SK-N-MC (cell line): ENCODE data around the gene TEX19.
"Not testable (repeated sequence)": the region's sequence is repeated elsewhere in the genome, so short reads cannot be mapped to it uniquely, and the experiment has no call there.

Source experiments
- DNase-seq: peaks from one replicate; pipeline ENCODE4 v3.0.0-alpha.2; 2011; ENCODE audit warnings: low read depth, low spot score
- H3K27ac ChIP-seq: fragments of 200-600 bp; sonication (generic); 2 replicates; pipeline ENCODE4 v1.5.1; 2016; ENCODE audit warnings: mixed run types
- H3K36me3 ChIP-seq: fragments of 200-600 bp; sonication (generic); 2 replicates; pipeline ENCODE4 v1.6.1; 2017; ENCODE audit warnings: antibody characterized with exemption, low read length, mixed read lengths; ENCODE audit not compliant: insufficient read depth
- H3K4me3 ChIP-seq: fragments of 200-600 bp; sonication (generic); 2 replicates; pipeline ENCODE4 v1.5.1; 2016
- H3K9ac ChIP-seq: fragments of 200-600 bp; sonication (generic); 2 replicates; pipeline ENCODE4 v1.8.0; 2017; ENCODE audit warnings: mixed run types, mixed read lengths; ENCODE audit not compliant: insufficient read length
- H3K9me3 ChIP-seq: fragments of 200-600 bp; sonication (generic); 2 replicates; pipeline ENCODE4 v1.6.1; 2017; ENCODE audit warnings: low read depth, mild to moderate bottlenecking, antibody characterized with exemption, low read length, moderate library complexity, mixed read lengths
- EZH2 ChIP-seq: fragments of 200-600 bp; sonication (generic); IDR thresholded peaks from one replicate; pipeline ENCODE4 v1.6.1; 2017; ENCODE audit warnings: antibody characterized with exemption
- FOXP2 ChIP-seq: optimal IDR thresholded peaks from 2 replicates; pipeline ENCODE3; 2011; ENCODE audit warnings: mild to moderate bottlenecking, moderate library complexity; ENCODE audit not compliant: insufficient read depth; ENCODE audit errors: extremely low read length, control extremely low read depth
- POLR2AphosphoS5 ChIP-seq: IDR thresholded peaks from 2 replicates; pipeline ENCODE4 v1.6.1; 2012; ENCODE audit warnings: mild to moderate bottlenecking, low read depth, low read length, borderline replicate concordance

TEX19 gene

DNA sequence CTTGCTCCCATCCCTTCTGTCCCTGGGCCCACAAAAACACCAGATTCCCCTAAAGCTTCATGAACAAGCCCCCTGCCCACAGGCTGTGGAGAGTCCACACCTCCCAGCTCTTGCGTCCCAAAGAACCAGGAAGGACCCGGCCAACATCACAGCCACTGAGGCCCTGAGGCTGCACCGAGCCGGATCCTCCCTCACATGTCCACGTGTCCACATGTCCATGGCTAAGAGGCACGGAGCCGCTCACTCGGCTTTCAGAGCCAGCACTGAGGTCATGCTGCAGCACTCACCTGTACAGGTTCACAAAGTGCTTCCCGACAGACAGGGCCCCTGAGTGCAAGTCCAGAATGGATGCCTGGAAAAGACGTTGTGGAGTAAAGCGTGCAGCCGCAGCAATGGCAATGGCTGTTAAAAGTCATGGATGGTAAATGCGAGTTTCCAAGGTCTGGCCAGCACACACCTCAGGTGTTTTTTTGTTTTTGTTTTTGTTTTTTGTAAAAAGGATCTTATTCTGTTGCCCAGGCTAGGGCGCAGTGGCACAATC, 47.2 kb downstream of the TEX19 start:
- no peak overlapping the region for H3K27ac ChIP-seq

GRCh38 chr17:82407255-82407654, 48.2 kb downstream of the TEX19 start:
- H3K9ac ChIP-seq, result no peak overlapping the region
- H3K9me3 ChIP-seq, result no peaks in the 10 kb centered on the region
- DNase-seq, result no peak
- H3K27ac ChIP-seq, result no peak overlapping the region
- no peak overlapping the region for H3K4me3 ChIP-seq
- TF ChIP-seq EZH2 (no peak), FOXP2 (no peak), POLR2AphosphoS5 (no peak)
- H3K36me3 ChIP-seq, result no peaks in the 10 kb centered on the region; the same call in 1 of the 2 replicates

More for the DNA sequence above, 47.2 kb downstream of the TEX19 start:
- H3K36me3 ChIP-seq, result no peaks in the 10 kb centered on the region; the same call in 1 of the 2 replicates
- DNase-seq, result no peak
- no peaks in the 10 kb centered on the region for H3K9me3 ChIP-seq
- H3K4me3 ChIP-seq, result no peak overlapping the region
- TF ChIP-seq EZH2, result no peak
- TF ChIP-seq POLR2AphosphoS5, result no peak
- TF ChIP-seq FOXP2, result no peak
- H3K9ac ChIP-seq, result no peak overlapping the region

DNA sequence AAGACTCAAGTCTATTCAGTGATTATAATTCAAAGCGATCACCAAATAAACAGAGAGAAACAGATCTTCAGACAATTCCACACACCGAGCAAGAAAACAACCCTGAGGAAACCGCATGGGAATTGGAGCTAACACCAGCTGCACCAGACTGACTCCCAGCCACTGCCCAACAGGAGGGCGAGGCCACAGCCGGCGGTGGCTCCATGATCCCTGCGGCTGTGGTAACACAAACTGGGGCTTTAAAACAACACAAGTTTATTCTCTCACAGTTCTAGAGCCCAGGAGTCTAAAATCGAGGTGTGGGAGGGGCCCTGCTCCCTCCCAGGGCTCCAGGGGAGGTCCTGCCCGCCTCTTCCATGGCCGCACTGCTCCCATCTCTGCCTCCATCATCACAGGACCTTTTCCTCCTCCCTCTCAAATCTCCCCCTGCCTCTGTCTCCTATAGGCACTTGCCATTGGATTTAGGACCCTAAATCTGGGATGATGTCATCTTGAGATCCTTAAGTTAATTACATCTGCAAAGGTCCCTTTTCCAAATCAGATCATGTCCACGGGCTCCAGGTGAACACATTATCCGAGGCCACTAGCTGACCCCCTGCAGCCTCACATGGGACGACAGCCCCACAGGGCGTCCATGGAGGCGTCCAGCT, 49.4 kb downstream of the TEX19 start:
- Histone ChIP-seq H3K9me3 (no peaks in the 10 kb centered on the region), H3K27ac (no peak overlapping the region), H3K9ac (no peak overlapping the region), H3K36me3 (no peaks in the 10 kb centered on the region; the same call in 1 of the 2 replicates), H3K4me3 (no peak overlapping the region)
- DNase-seq, result no peak
- TF ChIP-seq EZH2 (no peak), POLR2AphosphoS5 (no peak), FOXP2 (no peak)

GRCh38 chr17:82408938-82409318, 49.9 kb downstream of the TEX19 start:
- no peak for DNase-seq
- Histone ChIP-seq H3K9me3 (no peaks in the 10 kb centered on the region), H3K9ac (no peak overlapping the region), H3K4me3 (no peak overlapping the region), H3K27ac (no peak overlapping the region), H3K36me3 (no peaks in the 10 kb centered on the region; the same call in 1 of the 2 replicates)
- TF ChIP-seq POLR2AphosphoS5 (no peak), EZH2 (no peak), FOXP2 (no peak)

GRCh38 chr17:82410014-82410716, 51.1 kb downstream of the TEX19 start:
- no peak for TF ChIP-seq FOXP2
- no peak for TF ChIP-seq EZH2
- TF ChIP-seq POLR2AphosphoS5, result no peak
- H3K36me3 ChIP-seq, result no peaks in the 10 kb centered on the region
- H3K27ac ChIP-seq, result no peak overlapping the region
- DNase-seq, result no peak
- H3K4me3 ChIP-seq, result no peak overlapping the region
- no peak overlapping the region for H3K9ac ChIP-seq
- no peaks in the 10 kb centered on the region for H3K9me3 ChIP-seq

GRCh38 chr17:82411396-82412053, 52.5 kb downstream of the TEX19 start:
- no peak overlapping the region for H3K27ac ChIP-seq
- TF ChIP-seq FOXP2 (no peak), EZH2 (no peak), POLR2AphosphoS5 (no peak)
- no peaks in the 10 kb centered on the region for H3K9me3 ChIP-seq
- H3K4me3 ChIP-seq, result no peak overlapping the region
- DNase-seq, result no peak
- no peak overlapping the region for H3K9ac ChIP-seq
- H3K36me3 ChIP-seq, result no peaks in the 10 kb centered on the region

DNA sequence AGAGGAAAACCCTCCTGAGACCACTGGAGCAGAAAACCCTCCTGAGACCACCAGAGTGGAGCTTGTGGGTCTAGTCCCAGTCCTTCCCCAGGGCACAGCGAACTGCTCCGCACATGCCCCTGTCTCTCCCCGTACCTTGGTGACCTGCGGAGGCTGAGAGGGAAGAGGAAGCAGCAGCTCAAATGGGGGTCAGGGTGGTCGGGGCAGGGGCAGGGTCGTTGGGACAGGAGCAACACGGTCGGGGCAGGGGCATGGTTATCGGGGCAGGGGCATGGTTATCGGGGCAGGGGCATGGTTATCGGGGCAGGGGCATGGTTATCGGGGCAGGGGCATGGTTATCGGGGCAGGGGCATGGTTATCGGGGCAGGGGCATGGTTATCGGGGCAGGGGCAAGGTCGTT, 53.0 kb downstream of the TEX19 start:
- not testable (repeated sequence) for DNase-seq, H3K9me3 ChIP-seq, H3K4me3 ChIP-seq, H3K27ac ChIP-seq, H3K36me3 ChIP-seq, H3K9ac ChIP-seq

- TF ChIP-seq EZH2 (no peak), FOXP2 (no peak), POLR2AphosphoS5 (no peak)
- Histone ChIP-seq H3K9me3 (no peaks in the 10 kb centered on the region), H3K4me3 (no peak overlapping the region), H3K9ac (no peak overlapping the region), H3K27ac (no peak overlapping the region), H3K36me3 (no peaks in the 10 kb centered on the region)
- no peak for DNase-seq
Measured at GRCh38 chr17:82412535-82413520, 53.8 kb downstream of the TEX19 start.
